ENCODE data around the gene UBE2M.
A peak's percentile ranks its signal among the peaks of the same experiment; 100 is the strongest.

Gene UBE2M

DNA sequence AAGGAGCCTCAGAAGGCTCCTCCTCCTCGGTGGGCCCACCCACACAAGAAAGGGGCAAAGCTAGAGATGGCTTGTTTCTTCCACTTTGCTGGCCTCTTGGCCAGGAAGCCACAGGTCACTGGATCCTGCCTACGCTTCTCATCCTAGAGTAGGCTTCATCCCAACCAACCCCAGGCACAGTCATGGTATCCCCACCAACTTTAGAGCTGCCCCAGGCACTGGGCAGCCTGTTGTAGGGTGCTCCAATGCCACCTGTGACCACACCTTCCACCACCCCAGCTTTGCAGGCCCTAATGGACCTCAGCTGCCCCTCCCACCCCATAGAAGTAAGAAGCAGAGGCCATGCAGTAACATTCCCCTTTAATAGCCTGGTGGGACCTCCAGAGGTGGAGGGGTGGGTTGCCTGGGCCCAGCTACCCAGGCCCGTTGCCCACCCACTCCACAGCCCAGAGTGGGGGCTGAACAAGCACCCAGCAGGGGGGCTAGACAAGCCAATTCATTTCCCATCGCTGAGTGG, 3.0 kb downstream of the UBE2M start:
- peak overlapping the region; percentile 47; the same call in 1 of the 2 replicates for H2AFZ ChIP-seq (ENCODE audit: low read length)

DNA sequence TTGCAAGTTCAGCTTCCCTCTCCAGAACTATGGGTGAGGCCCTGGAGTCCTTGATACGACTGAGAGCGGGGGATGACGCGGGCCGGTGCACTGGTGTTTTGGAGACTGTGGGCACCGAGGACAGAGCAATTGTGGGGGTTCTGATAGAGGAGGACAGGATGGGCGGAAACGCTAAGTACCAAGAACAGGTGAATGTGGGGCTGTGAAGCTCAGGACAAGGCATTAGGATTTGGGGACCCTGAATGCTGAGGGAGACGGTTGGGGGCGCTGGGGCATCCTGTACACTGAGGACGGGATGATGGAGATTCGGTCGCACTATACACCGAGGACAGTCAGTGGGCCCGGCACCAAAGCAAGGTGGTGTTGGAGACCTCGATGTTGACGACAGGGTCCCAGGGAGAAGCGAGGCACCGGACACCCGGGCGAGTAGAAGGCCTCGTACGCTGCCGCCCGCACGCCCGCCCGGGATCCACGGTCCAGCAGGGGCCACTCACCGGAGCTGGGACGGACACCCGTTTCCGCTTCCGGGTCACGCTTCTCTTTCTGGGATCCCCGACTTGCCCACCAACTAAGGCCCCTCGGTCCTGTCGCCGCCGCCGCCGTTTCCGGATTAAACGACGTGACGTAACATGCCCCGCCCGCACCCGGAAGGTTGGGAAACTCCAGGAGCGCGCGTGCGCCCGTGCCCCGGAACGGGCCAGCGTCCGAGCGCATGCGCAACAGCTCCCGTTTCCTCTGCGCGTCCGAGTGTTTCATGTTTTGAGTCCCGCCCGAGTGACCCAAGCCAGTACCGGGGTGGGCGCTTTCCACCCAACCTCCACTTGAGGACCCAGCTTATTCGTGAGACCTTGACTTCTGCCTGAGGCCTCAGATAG, 3.7 kb downstream of the UBE2M start, which contains the start of gene CHMP2A:
TSS of gene CHMP2A (minus strand) at position 612 of the 875 bp plus-strand sequence. CDS start 893 bp downstream, outside the sequence.
- H4K20me1 ChIP-seq (ENCODE audit: insufficient read depth, low read length, poor library complexity, severe bottlenecking) = peaks cover 72% of the 10 kb centered on the region
- H3K4me3 ChIP-seq (ENCODE audit: low read length, poor library complexity, severe bottlenecking) = peak within 1 kb of the TSS; percentile 90
- H3K79me2 ChIP-seq (ENCODE audit: insufficient read depth, low read length) = peaks cover 78% of the 10 kb centered on the region
- peak within 1 kb of the TSS; percentile 99 for H3K9ac ChIP-seq (ENCODE audit: low read depth, low read length, poor library complexity, severe bottlenecking)
- H2AFZ ChIP-seq (ENCODE audit: low read length) = peak within 1 kb of the TSS; percentile 47; the same call in 1 of the 2 replicates
- H3K36me3 ChIP-seq (ENCODE audit: insufficient read depth, low read length) = peaks cover 42% of the 10 kb centered on the region; the same call in 1 of the 2 replicates
- peaks cover 28% of the 10 kb centered on the region for H3K4me1 ChIP-seq (ENCODE audit: insufficient read depth, low read length, poor library complexity, severe bottlenecking)
- TF ChIP-seq, protein P1, sequence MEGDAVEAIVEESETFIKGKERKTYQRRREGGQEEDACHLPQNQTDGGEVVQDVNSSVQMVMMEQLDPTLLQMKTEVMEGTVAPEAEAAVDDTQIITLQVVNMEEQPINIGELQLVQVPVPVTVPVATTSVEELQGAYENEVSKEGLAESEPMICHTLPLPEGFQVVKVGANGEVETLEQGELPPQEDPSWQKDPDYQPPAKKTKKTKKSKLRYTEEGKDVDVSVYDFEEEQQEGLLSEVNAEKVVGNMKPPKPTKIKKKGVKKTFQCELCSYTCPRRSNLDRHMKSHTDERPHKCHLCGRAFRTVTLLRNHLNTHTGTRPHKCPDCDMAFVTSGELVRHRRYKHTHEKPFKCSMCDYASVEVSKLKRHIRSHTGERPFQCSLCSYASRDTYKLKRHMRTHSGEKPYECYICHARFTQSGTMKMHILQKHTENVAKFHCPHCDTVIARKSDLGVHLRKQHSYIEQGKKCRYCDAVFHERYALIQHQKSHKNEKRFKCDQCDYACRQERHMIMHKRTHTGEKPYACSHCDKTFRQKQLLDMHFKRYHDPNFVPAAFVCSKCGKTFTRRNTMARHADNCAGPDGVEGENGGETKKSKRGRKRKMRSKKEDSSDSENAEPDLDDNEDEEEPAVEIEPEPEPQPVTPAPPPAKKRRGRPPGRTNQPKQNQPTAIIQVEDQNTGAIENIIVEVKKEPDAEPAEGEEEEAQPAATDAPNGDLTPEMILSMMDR (conservative IDR thresholded peaks at IDR 0.05; ENCODE audit: low read length) = no peak
- TF ChIP-seq EZH2phosphoT487 (IDR thresholded peaks at IDR 0.05; ENCODE audit: borderline replicate concordance) = no peak
- H3F3A ChIP-seq (ENCODE audit: low read depth) = peaks cover 28% of the 10 kb centered on the region; the same call in 1 of the 2 replicates
- H3K9me2 ChIP-seq (replicated peaks; ENCODE audit: low read depth, low read length) = no peaks in the 10 kb centered on the region
- no peaks in the 10 kb centered on the region for H3K27me3 ChIP-seq (ENCODE audit: insufficient read depth, low read length, poor library complexity, severe bottlenecking)
- H3K9me3 ChIP-seq (ENCODE audit: insufficient read depth, low read depth, low read length) = no peaks in the 10 kb centered on the region
- H3K4me2 ChIP-seq (ENCODE audit: low read depth, low read length, poor library complexity, severe bottlenecking) = peak within 1 kb of the TSS; percentile 86

More for the DNA sequence above, 3.0 kb downstream of the UBE2M start:
- no peaks in the 10 kb centered on the region for H3K27me3 ChIP-seq (ENCODE audit: insufficient read depth, low read length, poor library complexity, severe bottlenecking)
- peaks cover 35% of the 10 kb centered on the region for H3K4me1 ChIP-seq (ENCODE audit: insufficient read depth, low read length, poor library complexity, severe bottlenecking)
- peak overlapping the region; percentile 90 for H3K4me3 ChIP-seq (ENCODE audit: low read length, poor library complexity, severe bottlenecking)
- H3K9me3 ChIP-seq (ENCODE audit: insufficient read depth, low read depth, low read length) = no peaks in the 10 kb centered on the region
- H4K20me1 ChIP-seq (ENCODE audit: insufficient read depth, low read length, poor library complexity, severe bottlenecking) = peaks cover 65% of the 10 kb centered on the region
- H3K79me2 ChIP-seq (ENCODE audit: insufficient read depth, low read length) = peaks cover 78% of the 10 kb centered on the region
- no peak for TF ChIP-seq EZH2phosphoT487 (IDR thresholded peaks at IDR 0.05; ENCODE audit: borderline replicate concordance)
- TF ChIP-seq, protein P1 (conservative IDR thresholded peaks at IDR 0.05; ENCODE audit: low read length) = no peak
- peak overlapping the region; percentile 99 for H3K9ac ChIP-seq (ENCODE audit: low read depth, low read length, poor library complexity, severe bottlenecking)
- peaks cover 28% of the 10 kb centered on the region; the same call in 1 of the 2 replicates for H3F3A ChIP-seq (ENCODE audit: low read depth)
- H3K36me3 ChIP-seq (ENCODE audit: insufficient read depth, low read length) = peaks cover 35% of the 10 kb centered on the region; the same call in 1 of the 2 replicates
- no peaks in the 10 kb centered on the region for H3K9me2 ChIP-seq (replicated peaks; ENCODE audit: low read depth, low read length)
- peak overlapping the region; percentile 86 for H3K4me2 ChIP-seq (ENCODE audit: low read depth, low read length, poor library complexity, severe bottlenecking)

DNA sequence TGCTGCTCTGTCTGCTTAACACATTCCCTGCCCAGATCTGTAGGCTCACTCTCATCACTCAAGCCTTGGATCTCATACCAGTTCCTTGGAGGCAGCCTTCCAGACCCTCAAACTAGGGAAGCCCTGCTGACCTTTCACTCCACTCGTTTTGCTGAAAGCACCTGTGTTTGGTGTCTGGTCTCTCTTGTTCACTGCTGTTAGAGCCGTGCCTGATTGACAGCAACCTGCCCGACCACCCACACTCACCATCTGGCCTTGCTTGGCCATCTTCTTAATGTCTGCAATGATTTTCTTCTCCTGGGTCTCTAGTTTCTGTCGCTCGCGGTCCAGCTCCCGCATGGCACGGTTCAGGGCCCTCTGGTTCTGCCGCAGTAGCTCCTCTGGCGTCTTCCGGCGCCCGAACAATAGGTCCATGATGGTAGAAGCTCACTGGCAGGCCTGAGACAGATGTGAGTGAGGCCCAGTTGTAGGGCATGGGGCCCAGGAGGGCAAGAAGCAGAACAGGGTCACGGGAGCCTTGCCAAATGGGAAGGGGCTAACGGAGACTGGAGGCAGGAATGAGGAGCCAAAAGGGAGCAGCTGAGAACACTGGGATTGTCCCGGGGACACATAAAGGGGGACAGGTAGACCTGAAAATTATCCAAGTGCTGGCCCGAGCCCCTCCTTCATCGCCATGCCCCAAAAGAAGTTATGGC, 4.5 kb downstream of the UBE2M start:
- peak overlapping the region; percentile 86 for H3K4me2 ChIP-seq (ENCODE audit: low read depth, low read length, poor library complexity, severe bottlenecking)

More for the DNA sequence above, 4.5 kb downstream of the UBE2M start:
- H2AFZ ChIP-seq (ENCODE audit: low read length) = no peak overlapping the region
- H4K20me1 ChIP-seq (ENCODE audit: insufficient read depth, low read length, poor library complexity, severe bottlenecking) = peaks cover 80% of the 10 kb centered on the region
- H3K4me1 ChIP-seq (ENCODE audit: insufficient read depth, low read length, poor library complexity, severe bottlenecking) = peaks cover 27% of the 10 kb centered on the region
- H3K36me3 ChIP-seq (ENCODE audit: insufficient read depth, low read length) = peaks cover 50% of the 10 kb centered on the region
- H3K9ac ChIP-seq (ENCODE audit: low read depth, low read length, poor library complexity, severe bottlenecking) = peak overlapping the region; percentile 99
- TF ChIP-seq, protein P1 (conservative IDR thresholded peaks at IDR 0.05; ENCODE audit: low read length) = no peak
- no peak for TF ChIP-seq EZH2phosphoT487 (IDR thresholded peaks at IDR 0.05; ENCODE audit: borderline replicate concordance)
- H3K9me3 ChIP-seq (ENCODE audit: insufficient read depth, low read depth, low read length) = no peaks in the 10 kb centered on the region
- peak overlapping the region; percentile 90 for H3K4me3 ChIP-seq (ENCODE audit: low read length, poor library complexity, severe bottlenecking)
- peaks cover 25% of the 10 kb centered on the region; the same call in 1 of the 2 replicates for H3F3A ChIP-seq (ENCODE audit: low read depth)
- peaks cover 84% of the 10 kb centered on the region for H3K79me2 ChIP-seq (ENCODE audit: insufficient read depth, low read length)
- H3K9me2 ChIP-seq (replicated peaks; ENCODE audit: low read depth, low read length) = no peaks in the 10 kb centered on the region
- H3K27me3 ChIP-seq (ENCODE audit: insufficient read depth, low read length, poor library complexity, severe bottlenecking) = no peaks in the 10 kb centered on the region

All from Loucy (cell line).